Spleen (tissue), 11 donors: ENCODE results near the gene TEKT2. TPM values are rescaled to one million over a fixed set of nuclear protein-coding genes. Genes with fewer than 3 reads are reported as not detected.

Experiments used
- DNase-seq: peaks from one replicate; pipeline ENCODE4 v3.0.0-alpha.2; 2020
- H3K27ac ChIP-seq, 8 donors: fragments of 200-600 bp; sonication (generic) in 7 of 8; 1 replicate in 4 of 8; 2 replicates in 4 of 8; pipeline versions ENCODE4 v1.5.0 to v1.8.0; 2016 to 2021; ENCODE audit warnings: inconsistent platforms in 4 of 8, mild to moderate bottlenecking in 4 of 8, moderate library complexity in 1 of 8
- H3K27me3 ChIP-seq, 7 donors: fragments of 200-600 bp; sonication (generic) in 6 of 7; replicated peaks in 1 of 7; 1 replicate in 4 of 7; 2 replicates in 3 of 7; pipeline versions ENCODE4 v1.5.0 to v1.8.0; 2016 to 2021; ENCODE audit warnings: inconsistent platforms in 3 of 7, mild to moderate bottlenecking in 1 of 7
- H3K36me3 ChIP-seq, 6 donors: fragments of 200-600 bp; sonication (generic) in 5 of 6; 1 replicate in 4 of 6; 2 replicates in 2 of 6; pipeline versions ENCODE4 v1.5.0 to v1.8.0; 2016 to 2021; ENCODE audit warnings: inconsistent platforms in 2 of 6
- H3K4me1 ChIP-seq, 6 donors: fragments of 200-600 bp; sonication (generic) in 5 of 6; 1 replicate in 3 of 6; 2 replicates in 3 of 6; pipeline versions ENCODE4 v1.5.0 to v1.8.0; 2016 to 2021; ENCODE audit warnings: inconsistent platforms in 3 of 6
- H3K4me3 ChIP-seq, 8 donors: fragments of 200-600 bp; sonication (generic) in 7 of 8; 1 replicate in 4 of 8; 2 replicates in 4 of 8; pipeline versions ENCODE4 v1.5.0 to v1.8.0; 2016 to 2021; ENCODE audit warnings: inconsistent platforms in 4 of 8, mild to moderate bottlenecking in 4 of 8, moderate library complexity in 2 of 8
- H3K9me3 ChIP-seq, 8 donors: fragments of 200-600 bp; sonication (generic) in 7 of 8; 1 replicate in 4 of 8; 2 replicates in 4 of 8; pipeline versions ENCODE4 v1.5.0 to v1.8.0; 2016 to 2021; ENCODE audit warnings: inconsistent platforms in 4 of 8
- CTCF ChIP-seq, 11 experiments: fragments of 200-600 bp in 7 of 11; fragments of 450-650 bp in 4 of 11; sonication (generic) in 4 of 11; IDR thresholded peaks in 8 of 11; conservative IDR thresholded peaks in 3 of 11; 1 replicate in 7 of 11; 2 replicates in 4 of 11; pipeline versions ENCODE4 v1.4.0 to v1.8.0; 2016 to 2021; ENCODE audit warnings: antibody characterized with exemption in 11 of 11, inconsistent platforms in 4 of 11, mild to moderate bottlenecking in 1 of 11
- POLR2A ChIP-seq, 3 donors: fragments of 450-650 bp; IDR thresholded peaks; one replicate each; pipeline ENCODE4 v1.5.1; 2017; ENCODE audit warnings: antibody characterized with exemption in 3 of 3, mild to moderate bottlenecking in 1 of 3
- POLR2AphosphoS5 ChIP-seq, 3 donors: sonication (generic); formaldehyde crosslinking; IDR thresholded peaks; one replicate each; pipeline ENCODE4 v1.5.1; 2017; ENCODE audit warnings: antibody characterized with exemption in 3 of 3
- WGBS, 5 donors: extraction: QIAGEN DNeasy Blood & Tissue Kit in 3 of 5; methylation state at CpG; one replicate each; pipeline versions ENCODE4 v1.1.5 to v1.1.7; 2013 to 2018; 5-methylcytosine and 5-hydroxymethylcytosine counted together
- intact Hi-C: fragments of 100-400 bp; cut with DNase I; formaldehyde crosslinking; loops from one replicate; pipeline ENCODE4 v1.15.0; 2023; ENCODE audit warnings: low total_unique reads
- polyA plus RNA-seq, 3 donors: library from polyadenylated mRNA; stranded (reverse); fragments of 200-250 nt; gene quantifications; one replicate each; pipeline ENCODE4 v1.2.1, GENCODE V29; 2013
- total RNA-seq, 7 donors: library from RNA; depleted of rRNA in 3 of 7; stranded (reverse); fragments of >200 nt in 3 of 7; fragmentation: NEBNext Ultra II Directional in 4 of 7; extraction: Animal tissue kit (Norgen Biotek cat#: 25700) in 4 of 7; gene quantifications; one replicate each; pipeline versions ENCODE4 v1.1.0 to v1.2.1, GENCODE V29; 2016 to 2021
- donor health status: healthy with polysubstance abuse.
- donor health status: DM: no; HTN: no; CAD: no; lungs with moderate emphysema.
- donor health status: DM: no; HTN: no; CAD: no.
- donor health status: Bipolar disorder and iron deficiency.
- donor health status: healthy.
- donor health status: DM: no; HTN: no; CAD: no.
- donor health status: DM: yes; HTN: yes; CAD: no.

The TEKT2 gene
- total and polyA plus RNA-seq, 10 donors, result 0.33 TPM; not detected in 9

DNA sequence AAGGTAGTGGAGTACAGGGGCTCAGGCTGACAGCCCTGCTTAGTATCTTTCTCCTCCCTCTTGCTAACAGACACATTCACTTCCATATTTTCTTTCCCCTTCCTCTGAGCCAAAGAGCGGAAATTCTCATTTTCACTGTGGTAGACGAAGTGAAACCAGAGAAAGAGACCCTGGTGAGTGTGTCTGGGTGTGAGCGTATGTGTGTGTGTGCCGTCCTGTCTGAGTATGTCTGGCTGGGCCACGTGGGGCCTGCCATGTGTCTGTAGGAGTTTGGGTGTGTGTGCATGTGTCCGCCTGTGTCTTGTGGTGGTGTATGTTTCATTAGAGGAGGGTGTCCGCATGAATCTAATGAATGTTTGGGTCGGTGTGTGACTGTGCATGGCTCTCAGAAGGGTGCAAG lies 39.5 kb downstream of the TEKT2 start:
- intact Hi-C loops, result no loop called here
- no peak for DNase-seq
- TF ChIP-seq POLR2A (IDR thresholded peaks at IDR 0.05), result no peak
- no peak for TF ChIP-seq POLR2AphosphoS5 (IDR thresholded peaks at IDR 0.05)
- TF ChIP-seq CTCF (IDR thresholded peaks at IDR 0.05 in 8 of 11, conservative IDR thresholded peaks at IDR 0.05 in 3 of 11), result no peak
- Histone ChIP-seq H3K9me3 (no peaks in the 10 kb centered on the region), H3K27ac (peak overlapping the region in 6 of 8 donors; percentile 2 to 74 (median 56)), H3K36me3 (no peaks in the 10 kb centered on the region), H3K27me3 (peaks cover 0 to 35% (median 10%) of the 10 kb centered on the region in 7 donors), H3K4me1 (peaks cover 7 to 77% (median 33%) of the 10 kb centered on the region in 6 donors), H3K4me3 (peak overlapping the region in 3 of 8 donors; percentile 4 to 67 (median 8))
- WGBS, 5 donors, result 27 to 44% (median 42%) methylated on average over 7 to 8 of the region's 8 CpGs

GRCh38 chr1:36124404-36125128 lies 40.7 kb downstream of the TEKT2 start:
- no peaks in the 10 kb centered on the region for H3K36me3 ChIP-seq
- peak overlapping the region in 4 of 8 donors; percentile 37 to 67 (median 40) for H3K4me3 ChIP-seq
- 24 to 50% (median 29%) methylated on average over 22 to 42 of the region's 42 CpGs for whole genome bisulfite sequencing, 5 donors
- DNase-seq, result no peak
- H3K4me1 ChIP-seq, result peaks cover 7 to 65% (median 27%) of the 10 kb centered on the region in 6 donors
- peaks cover 0 to 35% (median 10%) of the 10 kb centered on the region in 7 donors for H3K27me3 ChIP-seq
- TF ChIP-seq POLR2A (IDR thresholded peaks at IDR 0.05) (no peak), CTCF (IDR thresholded peaks at IDR 0.05 in 8 of 11, conservative IDR thresholded peaks at IDR 0.05 in 3 of 11) (no peak), POLR2AphosphoS5 (IDR thresholded peaks at IDR 0.05) (no peak)
- peak overlapping the region in 3 of 8 donors; percentile 18 to 74 (median 70) for H3K27ac ChIP-seq
- intact Hi-C loops, result no loop called here
- H3K9me3 ChIP-seq, result no peaks in the 10 kb centered on the region

DNA sequence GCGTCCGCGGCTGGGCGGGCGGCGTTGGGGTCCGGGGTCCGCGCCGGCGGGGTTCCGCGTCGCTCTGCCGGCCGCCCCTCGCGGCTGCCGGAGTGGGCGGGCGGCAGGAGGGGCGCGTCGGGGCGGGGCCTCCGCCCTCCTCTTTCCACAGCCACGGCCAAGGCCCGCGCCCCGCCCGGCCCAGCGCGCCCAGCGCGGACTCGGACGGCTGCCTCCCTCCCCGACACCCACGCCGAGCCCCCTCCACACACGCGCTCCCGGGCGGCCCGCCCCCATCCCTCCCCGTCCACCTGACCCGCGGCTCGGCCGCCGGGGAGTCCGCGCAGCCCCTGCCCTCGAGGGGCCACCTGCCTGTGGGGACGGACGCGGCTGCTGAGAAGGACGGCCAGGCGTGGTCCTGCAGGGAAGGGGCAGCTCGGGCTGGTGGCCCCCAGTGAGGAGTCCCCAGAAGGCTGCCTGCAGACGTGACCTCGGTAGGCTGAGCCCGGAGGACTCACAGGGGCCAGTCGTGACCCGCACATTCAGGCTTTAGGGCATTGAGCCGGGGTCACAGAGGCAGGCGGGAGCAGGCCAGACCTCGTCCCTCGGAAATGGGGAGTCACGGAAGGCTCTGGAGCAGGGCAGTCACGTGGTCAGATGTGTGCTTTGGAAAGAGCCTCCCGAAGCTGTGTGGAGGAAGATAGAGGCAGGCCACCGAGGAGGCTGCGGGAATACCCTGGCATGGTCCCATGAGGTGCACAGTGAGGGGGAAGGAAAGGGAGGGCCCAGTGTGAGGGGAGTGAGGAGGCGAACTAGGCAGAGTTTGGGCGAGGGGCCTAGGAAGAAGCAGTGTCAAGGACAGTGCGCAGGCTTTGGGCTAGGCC lies 41.5 kb downstream of the TEKT2 start, which contains the start of gene COL8A2:
Gene COL8A2 (minus strand): TSS at position 94 of the 863 bp plus-strand sequence. CDS start 24,980 bp downstream, outside the sequence.
- Histone ChIP-seq H3K27ac (peak within 1 kb of the TSS in 5 of 8 donors; percentile 22 to 74 (median 48)), H3K4me1 (peaks cover 7 to 57% (median 21%) of the 10 kb centered on the region in 6 donors), H3K27me3 (peaks cover 0 to 35% (median 10%) of the 10 kb centered on the region in 7 donors), H3K9me3 (no peaks in the 10 kb centered on the region), H3K36me3 (no peaks in the 10 kb centered on the region), H3K4me3 (peak within 1 kb of the TSS in 7 of 8 donors; percentile 12 to 67 (median 37))
- intact Hi-C loops, result no loop called here
- TF ChIP-seq POLR2AphosphoS5 (IDR thresholded peaks at IDR 0.05), result peak in 1 of 3 donors; percentile 18
- no peak for TF ChIP-seq POLR2A (IDR thresholded peaks at IDR 0.05)
- 12 to 61% (median 17%) methylated on average over 12 to 77 of the region's 77 CpGs for WGBS, 5 donors
- no peak for DNase-seq

- TF ChIP-seq CTCF (IDR thresholded peaks at IDR 0.05 in 8 of 11, conservative IDR thresholded peaks at IDR 0.05 in 3 of 11) (no peak), POLR2AphosphoS5 (IDR thresholded peaks at IDR 0.05) (no peak), POLR2A (IDR thresholded peaks at IDR 0.05) (no peak)
- peak overlapping the region in 3 of 8 donors; percentile 22 to 70 (median 44) for H3K27ac ChIP-seq
These were observed 42.3 kb downstream of the TEKT2 start for GRCh38 chr1:36126005-36126716.

More at GRCh38 chr1:36126005-36126716, 42.3 kb downstream of the TEKT2 start:
- peak overlapping the region in 1 of 8 donors; percentile 67 for H3K4me3 ChIP-seq
- DNase-seq, result no peak
- no peaks in the 10 kb centered on the region for H3K36me3 ChIP-seq
- H3K9me3 ChIP-seq, result no peaks in the 10 kb centered on the region
- intact Hi-C loops, result no loop called here
- 80 to 90% (median 84%) methylated on average over 21 of the region's 21 CpGs for WGBS, 5 donors
- peaks cover 7 to 50% (median 20%) of the 10 kb centered on the region in 6 donors for H3K4me1 ChIP-seq
- H3K27me3 ChIP-seq, result peaks cover 0 to 35% (median 10%) of the 10 kb centered on the region in 7 donors
